ENCODE measurements around the gene NPM1. TPM values are rescaled to one million over a fixed set of nuclear protein-coding genes. Genes with fewer than 3 reads are reported as not detected.

Gene NPM1
- total and polyA plus RNA-seq, 10 donors = 441 to 2,472 (median 624) TPM

DNA sequence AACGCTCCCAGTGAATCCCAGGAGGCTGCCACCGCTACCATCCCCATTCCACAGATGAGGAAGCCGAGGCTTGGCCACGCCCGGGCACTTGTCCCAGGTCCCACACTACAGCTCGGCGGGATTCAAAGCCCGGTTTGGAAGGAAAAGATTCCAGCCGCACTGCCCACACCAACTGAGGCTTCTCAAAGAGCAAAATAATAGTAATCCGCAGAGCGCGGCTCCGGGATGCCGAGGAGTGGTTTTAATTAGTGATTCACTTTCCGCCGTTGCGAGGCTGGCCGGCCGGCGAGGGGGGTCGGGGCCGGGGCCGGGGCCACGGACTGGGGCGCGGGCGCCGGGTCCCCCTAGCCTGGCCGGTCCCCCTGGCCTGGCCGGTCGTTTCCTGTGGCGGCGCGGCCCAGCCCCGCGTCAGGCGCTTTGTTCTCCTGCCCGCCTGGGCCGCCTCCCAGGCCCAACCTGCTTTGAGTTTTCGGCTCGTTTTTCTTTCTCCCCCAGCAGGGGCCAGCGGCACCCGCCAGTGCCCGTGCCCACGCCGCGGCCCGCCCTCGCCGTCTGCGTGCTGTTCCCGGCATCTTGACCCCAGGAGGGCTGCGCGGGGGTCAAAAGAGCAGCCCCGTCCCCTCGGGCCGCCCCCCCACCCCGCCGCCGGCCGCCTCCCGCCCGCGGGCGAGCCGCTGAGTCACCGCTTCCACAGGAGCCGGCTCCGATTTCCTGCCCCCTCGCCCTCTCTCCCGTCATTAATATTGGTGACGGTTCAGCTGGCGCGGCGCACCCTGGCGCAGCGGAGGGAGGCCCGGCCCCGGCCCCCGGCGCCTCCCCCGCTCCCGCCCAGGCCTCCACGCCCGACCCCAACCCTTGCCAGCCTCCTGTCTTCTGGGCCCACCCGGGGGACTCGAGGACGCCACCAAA lies 63.0 kb downstream of the NPM1 start:
- DNase-seq = no peak
- peak overlapping the region; percentile 16 to 63 (median 33) for H3K4me3 ChIP-seq
- intact Hi-C loops (cut with DNase I; ENCODE audit: low total_unique reads) = no loop called here
- H3K27me3 ChIP-seq (replicated peaks in 1 of 7) = peaks cover 0 to 54% (median 18%) of the 10 kb centered on the region in 7 donors
- H3K27ac ChIP-seq = peak overlapping the region in 5 of 8 donors; percentile 20 to 55 (median 46)
- WGBS, 5 donors = 12 to 32% (median 12%) methylated on average over 38 to 88 of the region's 88 CpGs
- no peaks in the 10 kb centered on the region for H3K9me3 ChIP-seq
- peaks cover 0 to 17% (median 9%) of the 10 kb centered on the region in 6 donors for H3K4me1 ChIP-seq
- H3K36me3 ChIP-seq = no peaks in the 10 kb centered on the region
- no peak for TF ChIP-seq POLR2A (IDR thresholded peaks at IDR 0.05)
- no peak for TF ChIP-seq POLR2AphosphoS5 (IDR thresholded peaks at IDR 0.05)
- TF ChIP-seq, protein P1, sequence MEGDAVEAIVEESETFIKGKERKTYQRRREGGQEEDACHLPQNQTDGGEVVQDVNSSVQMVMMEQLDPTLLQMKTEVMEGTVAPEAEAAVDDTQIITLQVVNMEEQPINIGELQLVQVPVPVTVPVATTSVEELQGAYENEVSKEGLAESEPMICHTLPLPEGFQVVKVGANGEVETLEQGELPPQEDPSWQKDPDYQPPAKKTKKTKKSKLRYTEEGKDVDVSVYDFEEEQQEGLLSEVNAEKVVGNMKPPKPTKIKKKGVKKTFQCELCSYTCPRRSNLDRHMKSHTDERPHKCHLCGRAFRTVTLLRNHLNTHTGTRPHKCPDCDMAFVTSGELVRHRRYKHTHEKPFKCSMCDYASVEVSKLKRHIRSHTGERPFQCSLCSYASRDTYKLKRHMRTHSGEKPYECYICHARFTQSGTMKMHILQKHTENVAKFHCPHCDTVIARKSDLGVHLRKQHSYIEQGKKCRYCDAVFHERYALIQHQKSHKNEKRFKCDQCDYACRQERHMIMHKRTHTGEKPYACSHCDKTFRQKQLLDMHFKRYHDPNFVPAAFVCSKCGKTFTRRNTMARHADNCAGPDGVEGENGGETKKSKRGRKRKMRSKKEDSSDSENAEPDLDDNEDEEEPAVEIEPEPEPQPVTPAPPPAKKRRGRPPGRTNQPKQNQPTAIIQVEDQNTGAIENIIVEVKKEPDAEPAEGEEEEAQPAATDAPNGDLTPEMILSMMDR (IDR thresholded peaks at IDR 0.05 in 8 of 11, conservative IDR thresholded peaks at IDR 0.05 in 3 of 11) = no peak

DNA sequence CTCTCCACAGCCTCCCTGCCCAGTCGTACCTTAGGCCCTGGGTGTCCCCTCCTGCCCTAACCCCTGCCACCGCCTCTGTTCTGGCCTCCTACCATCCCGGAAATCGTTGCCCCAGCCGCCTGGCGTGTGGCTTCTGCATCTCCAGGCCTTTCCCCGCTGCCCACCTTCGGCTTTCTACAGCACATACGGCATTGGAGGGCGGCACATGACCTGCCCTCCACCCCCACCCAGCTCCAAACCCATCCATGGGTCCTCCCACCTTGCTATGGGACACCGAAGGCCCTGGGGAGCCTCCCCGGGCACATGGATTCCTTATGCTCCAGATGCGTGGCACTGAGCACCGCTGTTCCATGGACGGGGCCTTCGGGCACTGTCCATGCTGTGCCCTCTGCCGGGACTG lies 63.8 kb downstream of the NPM1 start:
- H3K27ac ChIP-seq = peak overlapping the region in 1 of 8 donors; percentile 55
- H3K4me3 ChIP-seq = peak overlapping the region in 5 of 8 donors; percentile 16 to 63 (median 33)
- H3K27me3 ChIP-seq (replicated peaks in 1 of 7) = peaks cover 0 to 54% (median 18%) of the 10 kb centered on the region in 7 donors
- H3K36me3 ChIP-seq = no peaks in the 10 kb centered on the region
- peaks cover 0 to 17% (median 9%) of the 10 kb centered on the region in 6 donors for H3K4me1 ChIP-seq
- no peak for DNase-seq
- no peaks in the 10 kb centered on the region for H3K9me3 ChIP-seq
- no peak for TF ChIP-seq POLR2A (IDR thresholded peaks at IDR 0.05)
- no peak for TF ChIP-seq POLR2AphosphoS5 (IDR thresholded peaks at IDR 0.05)
- TF ChIP-seq, protein P1 (IDR thresholded peaks at IDR 0.05 in 8 of 11, conservative IDR thresholded peaks at IDR 0.05 in 3 of 11) = no peak
- WGBS, 5 donors = 66 to 84% (median 77%) methylated on average over 15 to 17 of the region's 17 CpGs
- intact Hi-C loops (cut with DNase I; ENCODE audit: low total_unique reads) = no loop called here

DNA sequence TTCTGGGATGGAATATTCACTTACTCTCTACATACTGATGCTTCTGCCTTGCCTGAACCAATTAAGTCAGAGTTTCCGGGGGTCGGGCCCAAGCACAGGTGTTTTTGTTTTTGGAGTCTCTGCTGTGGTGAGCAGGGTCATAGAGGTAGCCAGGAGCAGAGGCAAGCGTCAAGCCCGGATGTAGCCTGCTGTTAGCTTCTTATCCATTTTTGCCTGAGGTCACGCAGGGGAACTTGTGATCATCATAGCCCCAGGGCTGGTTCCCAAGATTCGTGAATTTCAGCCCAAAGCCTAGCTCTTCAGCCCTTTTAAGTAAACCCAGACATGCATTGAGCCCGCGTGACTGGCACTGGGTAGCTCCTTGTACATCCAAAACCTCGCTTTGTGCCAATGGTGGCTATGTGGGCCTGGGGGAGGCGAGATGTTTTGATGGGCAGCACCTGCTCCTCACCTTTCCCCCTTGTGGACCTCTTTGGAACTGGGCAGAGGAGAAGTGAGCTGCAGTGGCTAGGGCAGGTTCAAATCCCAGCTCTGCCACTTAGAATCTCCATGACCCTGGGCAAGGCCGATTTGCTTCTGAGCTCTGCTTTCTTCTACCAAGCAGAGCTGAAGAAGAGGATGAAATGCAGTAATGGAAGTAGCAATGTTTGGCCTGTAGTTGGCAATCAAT lies 65.5 kb downstream of the NPM1 start:
- no peak overlapping the region for H3K4me3 ChIP-seq
- DNase-seq = no peak
- TF ChIP-seq, protein P1 (IDR thresholded peaks at IDR 0.05 in 8 of 11, conservative IDR thresholded peaks at IDR 0.05 in 3 of 11) = no peak
- TF ChIP-seq POLR2A (IDR thresholded peaks at IDR 0.05) (no peak), POLR2AphosphoS5 (IDR thresholded peaks at IDR 0.05) (no peak)
- 87 to 94% (median 91%) methylated on average over 10 to 11 of the region's 11 CpGs for WGBS, 5 donors
- H3K9me3 ChIP-seq = no peaks in the 10 kb centered on the region
- no peaks in the 10 kb centered on the region for H3K36me3 ChIP-seq
- intact Hi-C loops (cut with DNase I; ENCODE audit: low total_unique reads) = no loop called here
- H3K4me1 ChIP-seq = peaks cover 0 to 17% (median 9%) of the 10 kb centered on the region in 6 donors
- H3K27ac ChIP-seq = no peak overlapping the region
- H3K27me3 ChIP-seq (replicated peaks in 1 of 7) = peaks cover 0 to 54% (median 18%) of the 10 kb centered on the region in 7 donors

DNA sequence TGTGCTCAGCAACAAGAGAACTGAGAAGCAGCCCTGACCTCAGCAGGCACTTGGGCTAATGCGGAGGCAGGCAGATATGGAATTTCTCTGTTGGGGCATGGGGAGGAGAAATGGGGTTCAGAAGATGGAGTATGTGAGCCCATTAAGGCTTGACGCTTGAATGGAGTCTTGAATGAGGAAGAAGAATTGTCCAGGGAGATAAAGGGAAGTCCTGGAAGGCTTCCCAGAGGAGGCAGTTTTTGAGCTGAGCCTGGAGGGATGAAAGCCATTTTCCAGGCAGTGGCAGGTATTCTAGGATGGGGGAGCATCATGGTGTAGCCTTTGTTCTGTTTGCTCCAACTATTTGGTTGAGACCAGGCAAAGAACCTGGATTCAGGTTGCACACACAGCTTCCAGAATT lies 66.3 kb downstream of the NPM1 start:
- intact Hi-C loops (cut with DNase I; ENCODE audit: low total_unique reads) = no loop called here
- H3K9me3 ChIP-seq = no peaks in the 10 kb centered on the region
- no peak overlapping the region for H3K27ac ChIP-seq
- H3K4me1 ChIP-seq = peaks cover 0 to 17% (median 9%) of the 10 kb centered on the region in 6 donors
- no peak overlapping the region for H3K4me3 ChIP-seq
- TF ChIP-seq, protein P1 (IDR thresholded peaks at IDR 0.05 in 8 of 11, conservative IDR thresholded peaks at IDR 0.05 in 3 of 11) = no peak
- TF ChIP-seq POLR2A (IDR thresholded peaks at IDR 0.05) = no peak
- TF ChIP-seq POLR2AphosphoS5 (IDR thresholded peaks at IDR 0.05) = no peak
- no peak for DNase-seq
- 79 to 98% (median 96%) methylated on average over 2 of the region's 2 CpGs for WGBS, 5 donors
- H3K36me3 ChIP-seq = no peaks in the 10 kb centered on the region
- peaks cover 0 to 52% (median 18%) of the 10 kb centered on the region in 7 donors for H3K27me3 ChIP-seq (replicated peaks in 1 of 7)

All from spleen (tissue), 11 donors.